RWPE2 (cell line): ENCODE measurements around the gene KDM4C.
A peak's percentile ranks its signal among the peaks of the same experiment; 100 is the strongest.

Experiments
- ATAC-seq: fragments of 200-7000 bp; cut with Tn5 transposase; 3 replicates; pipeline ENCODE4 v1.9.1; 2021; ENCODE audit warnings: low read depth
- DNase-seq: peaks from one replicate; pipeline ENCODE4 v3.0.0-alpha.2; 2020; ENCODE audit warnings: low spot score
- H3K27ac ChIP-seq: fragments of 450-650 bp; 2 replicates; pipeline ENCODE4 v1.5.1; 2017; ENCODE audit warnings: mild to moderate bottlenecking; ENCODE audit not compliant: poor library complexity, severe bottlenecking
- H3K27me3 ChIP-seq: fragments of 250-450 bp; sonication (Bioruptor Pico); 2 replicates; pipeline ENCODE4 v1.5.1; 2021; ENCODE audit warnings: mild to moderate bottlenecking, moderate library complexity; ENCODE audit not compliant: insufficient read depth, poor library complexity, severe bottlenecking
- H3K36me3 ChIP-seq: fragments of 250-450 bp; sonication (Bioruptor Pico); 2 replicates; pipeline ENCODE4 v1.5.1; 2020; ENCODE audit warnings: low read depth, mild to moderate bottlenecking, moderate library complexity
- H3K4me1 ChIP-seq: fragments of 250-450 bp; sonication (Bioruptor Pico); 2 replicates; pipeline ENCODE4 v1.5.1; 2021; ENCODE audit warnings: mild to moderate bottlenecking, moderate library complexity; ENCODE audit not compliant: insufficient read depth, poor library complexity, severe bottlenecking
- H3K4me3 ChIP-seq: fragments of 250-450 bp; sonication (Bioruptor Pico); 2 replicates; pipeline ENCODE4 v1.5.1; 2021; ENCODE audit warnings: mild to moderate bottlenecking, moderate library complexity; ENCODE audit not compliant: severe bottlenecking
- H3K9me3 ChIP-seq: fragments of 250-450 bp; sonication (Bioruptor Pico); 2 replicates; pipeline ENCODE4 v1.5.1; 2021; ENCODE audit warnings: mild to moderate bottlenecking, moderate library complexity; ENCODE audit not compliant: severe bottlenecking
- TF ChIP-seq, protein P1 (sequence below): fragments of 450-650 bp; IDR thresholded peaks from one replicate; pipeline ENCODE4 v1.5.1; 2017; ENCODE audit warnings: mild to moderate bottlenecking, moderate library complexity; ENCODE audit not compliant: poor library complexity, severe bottlenecking

The KDM4C gene

DNA sequence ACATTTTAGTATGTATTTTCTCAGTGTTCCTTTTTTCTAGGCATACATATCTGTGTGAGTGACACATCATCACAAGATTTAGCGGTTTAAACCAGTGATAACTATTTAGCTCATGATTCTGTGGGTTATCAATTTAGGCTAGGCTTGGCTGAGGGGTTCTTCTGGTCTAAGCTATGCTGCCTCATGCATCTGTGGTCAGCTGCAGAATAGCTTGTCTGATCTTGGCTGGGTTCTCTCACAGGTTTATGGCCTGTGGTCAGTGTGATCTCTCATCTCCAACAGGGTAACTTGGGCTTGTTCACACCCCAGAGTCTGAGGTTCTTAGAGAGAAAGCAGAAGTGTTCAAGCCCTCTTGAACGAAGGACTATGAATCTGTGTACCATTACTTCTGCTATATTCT is 363.3 kb downstream of the KDM4C start:
- TF ChIP-seq, protein P1, sequence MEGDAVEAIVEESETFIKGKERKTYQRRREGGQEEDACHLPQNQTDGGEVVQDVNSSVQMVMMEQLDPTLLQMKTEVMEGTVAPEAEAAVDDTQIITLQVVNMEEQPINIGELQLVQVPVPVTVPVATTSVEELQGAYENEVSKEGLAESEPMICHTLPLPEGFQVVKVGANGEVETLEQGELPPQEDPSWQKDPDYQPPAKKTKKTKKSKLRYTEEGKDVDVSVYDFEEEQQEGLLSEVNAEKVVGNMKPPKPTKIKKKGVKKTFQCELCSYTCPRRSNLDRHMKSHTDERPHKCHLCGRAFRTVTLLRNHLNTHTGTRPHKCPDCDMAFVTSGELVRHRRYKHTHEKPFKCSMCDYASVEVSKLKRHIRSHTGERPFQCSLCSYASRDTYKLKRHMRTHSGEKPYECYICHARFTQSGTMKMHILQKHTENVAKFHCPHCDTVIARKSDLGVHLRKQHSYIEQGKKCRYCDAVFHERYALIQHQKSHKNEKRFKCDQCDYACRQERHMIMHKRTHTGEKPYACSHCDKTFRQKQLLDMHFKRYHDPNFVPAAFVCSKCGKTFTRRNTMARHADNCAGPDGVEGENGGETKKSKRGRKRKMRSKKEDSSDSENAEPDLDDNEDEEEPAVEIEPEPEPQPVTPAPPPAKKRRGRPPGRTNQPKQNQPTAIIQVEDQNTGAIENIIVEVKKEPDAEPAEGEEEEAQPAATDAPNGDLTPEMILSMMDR: no peak
- ATAC-seq (no peak), DNase-seq (no peak)
- no peak overlapping the region for H3K4me3 ChIP-seq
- H3K27ac ChIP-seq: no peak overlapping the region
- H3K9me3 ChIP-seq: no peaks in the 10 kb centered on the region
- no peaks in the 10 kb centered on the region for H3K27me3 ChIP-seq
- H3K4me1 ChIP-seq: peaks cover 8% of the 10 kb centered on the region
- H3K36me3 ChIP-seq: no peaks in the 10 kb centered on the region

DNA sequence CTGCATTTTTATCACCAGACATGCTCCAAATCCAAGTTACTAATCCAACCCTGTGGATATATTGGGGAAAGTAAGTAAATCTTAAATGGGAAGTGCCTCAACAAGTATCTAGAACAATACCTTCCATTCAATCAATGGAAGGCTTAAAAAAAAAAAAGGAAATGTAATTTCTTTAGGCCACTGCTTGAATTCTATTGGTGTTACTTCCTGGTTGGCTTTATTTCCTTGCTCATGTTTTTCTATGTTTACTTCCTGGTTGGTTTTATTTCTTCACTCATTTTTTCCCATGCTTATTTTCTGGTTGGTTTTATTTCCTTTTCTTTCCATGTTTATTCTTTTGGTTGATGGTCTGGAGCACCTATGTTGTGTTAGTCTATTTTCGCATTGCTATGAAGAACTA is 363.9 kb downstream of the KDM4C start:
- ATAC-seq (no peak), DNase-seq (no peak)
- H3K27ac ChIP-seq: no peak overlapping the region
- H3K9me3 ChIP-seq: no peaks in the 10 kb centered on the region
- TF ChIP-seq, protein P1: no peak
- no peak overlapping the region for H3K4me3 ChIP-seq
- no peaks in the 10 kb centered on the region for H3K36me3 ChIP-seq
- H3K4me1 ChIP-seq: peaks cover 8% of the 10 kb centered on the region
- H3K27me3 ChIP-seq: no peaks in the 10 kb centered on the region

DNA sequence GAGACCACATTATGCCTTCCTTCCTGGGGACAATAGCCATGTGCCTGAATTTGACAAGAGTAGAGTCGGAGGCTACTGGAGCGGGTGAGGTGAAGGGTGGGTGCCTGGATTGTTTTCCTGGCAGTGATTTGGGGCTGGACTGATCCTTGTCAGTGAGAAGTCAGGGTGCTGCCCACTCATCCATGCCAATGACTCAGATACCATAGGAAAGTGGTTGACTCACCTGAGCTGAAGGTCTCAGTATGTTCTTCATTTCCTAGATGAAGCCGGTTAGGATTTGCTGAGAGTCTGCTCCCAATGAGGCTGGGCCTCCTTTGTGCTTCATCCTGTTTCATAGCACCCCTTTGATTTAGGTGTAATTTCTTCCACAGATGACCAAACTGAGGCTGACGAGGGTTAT is 366.0 kb downstream of the KDM4C start:
- DNase-seq: no peak
- Histone ChIP-seq H3K36me3 (no peaks in the 10 kb centered on the region), H3K9me3 (no peaks in the 10 kb centered on the region), H3K4me3 (no peak overlapping the region), H3K27ac (no peak overlapping the region), H3K4me1 (peaks cover 8% of the 10 kb centered on the region), H3K27me3 (no peaks in the 10 kb centered on the region)
- ATAC-seq: peak; percentile 99
- TF ChIP-seq, protein P1: no peak

DNA sequence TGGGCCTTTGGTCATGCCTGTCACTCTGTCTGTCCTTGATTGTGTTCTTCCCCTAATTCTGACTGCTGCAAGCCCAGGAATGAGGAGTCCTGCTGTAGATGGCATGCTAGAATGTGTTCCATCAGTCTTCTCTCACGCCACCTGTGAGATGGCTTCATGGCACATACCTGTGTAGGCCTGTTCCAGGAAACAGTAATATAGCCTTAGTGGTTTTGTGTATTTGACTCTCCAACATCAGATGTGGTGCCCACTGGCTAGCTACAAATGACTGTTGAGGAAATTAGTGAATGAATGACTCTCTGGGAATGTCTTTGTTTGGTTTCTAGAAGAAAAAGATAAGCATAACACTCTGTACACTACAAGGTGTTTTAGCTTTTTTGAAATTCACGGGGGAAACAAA is 367.5 kb downstream of the KDM4C start:
- no peaks in the 10 kb centered on the region for H3K36me3 ChIP-seq
- TF ChIP-seq, protein P1: no peak
- peaks cover 8% of the 10 kb centered on the region for H3K4me1 ChIP-seq
- H3K9me3 ChIP-seq: no peaks in the 10 kb centered on the region
- no peak overlapping the region for H3K4me3 ChIP-seq
- no peaks in the 10 kb centered on the region for H3K27me3 ChIP-seq
- ATAC-seq (no peak), DNase-seq (no peak)
- no peak overlapping the region for H3K27ac ChIP-seq

DNA sequence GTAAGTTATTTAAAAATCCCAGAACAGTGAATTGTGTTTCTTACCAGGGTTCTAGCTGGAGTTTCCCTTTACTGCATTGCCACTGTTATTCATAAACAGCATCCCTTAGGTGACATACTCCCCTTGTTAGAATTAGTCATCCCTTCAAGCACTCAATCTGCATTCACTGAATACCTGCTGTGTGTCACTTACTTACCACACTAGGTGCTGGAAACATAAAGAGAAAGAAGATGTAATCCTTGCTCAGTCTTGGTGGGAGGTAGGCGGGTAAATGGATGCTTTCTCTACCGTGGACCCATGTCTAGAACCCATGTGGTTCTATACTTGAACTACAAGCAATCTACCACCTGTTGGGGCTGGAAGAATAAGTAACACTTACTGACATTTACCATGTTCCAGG is 371.6 kb downstream of the KDM4C start:
- Histone ChIP-seq H3K27me3 (no peaks in the 10 kb centered on the region), H3K4me3 (no peak overlapping the region), H3K9me3 (no peaks in the 10 kb centered on the region), H3K27ac (no peak overlapping the region), H3K36me3 (no peaks in the 10 kb centered on the region), H3K4me1 (no peaks in the 10 kb centered on the region)
- TF ChIP-seq, protein P1: no peak
- no peak for DNase-seq
- ATAC-seq: no peak
